Colon (tissue), 2 donors: ENCODE measurements around the gene PLD2.
"Not testable (repeated sequence)": the region's sequence is repeated elsewhere in the genome, so short reads cannot be mapped to it uniquely, and the experiment has no call there.

ENCODE experiments used
- FAIRE-seq: peaks from 2 replicates; lab custom pipeline; 2012; peaks lifted over from hg19 to GRCh38; lab: Jason Lieb, UNC
- donor health status: control.
- donor health status: control.

Gene PLD2

DNA sequence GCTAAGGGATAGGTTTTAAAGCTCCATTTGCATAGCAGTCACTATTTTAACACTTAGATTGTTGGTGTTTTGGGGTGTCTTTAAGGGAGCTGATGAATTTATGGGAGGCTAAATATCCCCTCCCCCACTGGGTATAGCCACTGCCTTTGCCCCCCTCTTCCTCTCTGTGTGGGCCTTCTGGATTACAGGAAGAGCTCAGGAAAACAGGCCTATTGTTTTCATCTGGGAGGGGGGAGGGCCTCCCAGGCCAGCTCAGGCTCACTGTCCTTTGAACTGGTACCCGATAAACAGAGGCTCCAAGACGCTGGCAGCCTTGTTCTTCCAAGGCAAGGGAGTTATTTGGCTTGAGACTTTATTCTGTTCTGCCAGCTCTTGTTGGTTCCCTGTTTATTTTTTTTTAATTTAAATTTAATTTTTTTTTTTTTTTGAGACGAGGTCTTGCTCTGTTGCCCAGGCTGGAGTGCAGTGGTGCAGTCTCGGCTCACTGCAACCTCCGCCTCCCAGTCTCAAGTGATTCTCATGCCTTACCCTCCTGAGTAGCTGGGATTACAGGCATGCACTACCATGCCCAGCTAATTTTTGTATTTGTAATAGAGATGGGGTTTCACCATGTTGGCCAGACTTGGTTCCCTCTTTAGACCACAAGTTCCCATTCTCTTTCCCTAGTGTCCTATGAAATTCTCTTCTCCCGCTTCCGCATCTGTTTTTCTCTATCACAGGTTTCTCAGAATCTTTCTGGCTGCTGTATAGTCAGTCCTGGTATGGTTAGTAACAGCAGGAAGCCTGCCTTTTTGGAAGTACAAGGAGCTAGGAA lies 51.3 kb downstream of the PLD2 start:
- no peak for FAIRE-seq

DNA sequence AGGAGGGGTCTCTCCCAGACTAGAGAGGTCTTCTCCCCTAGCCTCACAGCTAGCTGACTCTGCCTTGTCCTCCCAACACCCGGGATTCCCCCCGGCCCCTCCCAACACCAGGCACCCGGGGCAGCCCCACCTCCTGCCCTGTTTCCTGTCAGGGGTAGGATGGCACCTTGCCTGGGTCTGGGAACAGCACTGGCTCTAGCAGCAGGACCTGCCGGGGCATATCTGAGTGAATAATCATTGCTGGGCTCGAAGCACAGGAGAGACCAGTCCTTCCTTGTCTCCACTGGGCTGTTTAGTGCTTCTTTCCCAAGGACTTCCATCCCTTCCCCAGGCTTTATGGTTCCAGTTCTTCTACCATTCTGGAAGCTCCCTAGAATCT lies 51.9 kb downstream of the PLD2 start:
- no peak for FAIRE-seq

DNA sequence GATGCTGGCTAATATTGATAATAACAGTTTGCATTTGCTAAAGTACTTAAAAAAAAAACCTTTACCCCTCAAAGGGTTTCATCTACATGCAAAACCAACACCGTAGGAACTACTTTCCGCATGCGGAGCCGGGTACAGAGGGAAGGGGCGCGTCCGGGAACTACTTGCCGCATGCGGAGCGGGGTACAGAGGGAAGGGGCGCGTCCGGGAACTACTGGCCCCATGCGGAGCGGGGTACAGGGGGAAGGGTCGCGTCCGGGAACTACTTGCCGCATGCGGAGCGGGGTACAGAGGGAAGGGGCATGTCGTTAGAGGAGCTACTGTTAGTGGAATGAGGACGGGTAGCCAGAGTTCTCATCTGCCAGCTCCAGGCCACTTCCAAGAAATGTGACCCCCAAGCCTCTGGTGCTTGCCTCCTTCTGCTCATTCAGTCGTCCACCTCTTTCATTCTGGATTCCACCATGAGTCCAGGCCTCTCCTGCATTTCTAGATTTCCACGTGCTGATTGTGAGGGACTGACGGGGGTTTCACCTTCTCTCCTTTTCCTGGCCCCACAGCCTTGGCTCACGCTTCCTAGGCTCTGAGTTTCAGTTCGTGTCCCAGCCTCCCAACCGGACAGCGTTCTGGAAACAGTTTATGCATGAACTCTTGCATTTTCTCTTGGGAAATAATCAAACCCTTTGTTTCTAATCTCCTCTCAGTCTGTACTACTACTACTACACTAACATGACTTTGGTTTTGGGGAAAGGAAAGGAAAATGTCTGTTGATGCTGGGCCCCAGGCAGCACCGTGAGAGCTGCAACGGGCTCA lies 53.1 kb downstream of the PLD2 start:
- no peak for FAIRE-seq

DNA sequence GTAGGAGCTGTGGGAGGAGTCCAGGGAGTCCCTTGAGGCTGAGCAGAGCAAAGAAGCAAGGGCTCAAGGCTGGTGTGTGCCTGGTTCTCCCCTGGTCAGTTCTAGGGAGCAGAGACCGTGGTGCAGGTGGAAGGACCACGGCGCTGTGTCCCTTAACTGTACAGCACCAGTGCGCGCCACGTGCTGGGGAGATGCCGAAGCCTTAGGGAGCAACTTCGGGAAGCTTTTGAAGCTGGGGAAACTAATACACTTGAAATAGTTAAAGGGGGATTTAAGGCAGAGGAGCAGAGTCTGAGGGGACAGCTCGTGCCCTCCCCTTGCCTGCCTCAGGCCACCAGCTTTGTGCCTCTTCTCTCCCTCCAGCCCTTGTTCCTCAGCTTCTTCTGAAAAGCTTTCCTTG lies 53.7 kb downstream of the PLD2 start:
- FAIRE-seq = no peak

DNA sequence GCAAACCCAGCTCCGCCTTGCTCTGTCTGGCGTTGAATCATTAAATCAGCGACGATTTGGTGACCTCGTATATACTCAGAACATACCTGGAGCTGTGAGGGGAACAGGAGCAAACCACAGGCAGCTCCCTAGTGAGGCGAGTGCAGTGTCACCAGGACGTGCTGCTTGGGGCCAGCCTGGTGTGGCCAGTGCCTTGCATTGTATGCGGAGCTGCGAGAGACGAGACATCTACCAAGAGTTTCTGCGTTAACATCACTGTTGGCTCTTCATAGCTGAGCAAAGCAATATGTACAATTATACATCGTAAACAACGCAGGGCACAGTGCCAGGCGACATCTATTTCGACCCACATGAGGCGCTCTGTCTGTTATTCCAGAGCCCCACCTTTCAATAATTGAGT lies 54.1 kb downstream of the PLD2 start:
- no peak for FAIRE-seq

DNA sequence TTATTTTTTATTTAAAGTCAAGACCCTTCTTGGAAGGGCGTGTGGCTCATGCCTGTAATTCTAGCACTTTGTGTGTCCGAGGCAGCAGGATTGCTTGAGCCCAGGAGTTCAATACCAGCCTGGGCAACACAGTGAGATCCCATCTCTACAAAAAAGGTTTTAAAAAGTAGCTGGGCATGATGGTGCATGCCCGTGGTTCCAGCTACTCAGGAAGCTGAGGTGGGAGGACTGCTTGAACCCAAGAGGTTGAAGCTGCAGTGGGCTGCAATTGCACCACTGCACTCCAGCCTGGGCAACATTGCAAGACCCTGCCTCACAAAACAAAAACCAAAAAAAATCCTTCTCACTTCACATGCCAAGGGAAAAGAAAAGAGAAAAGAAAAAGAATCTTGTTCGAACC lies 55.8 kb downstream of the PLD2 start:
- FAIRE-seq = no peak

- no peak for FAIRE-seq
These were observed 56.4 kb downstream of the PLD2 start for GRCh38 chr17:4863321-4863720.

- not testable (repeated sequence) for FAIRE-seq
These were observed 60.6 kb downstream of the PLD2 start for GRCh38 chr17:4867535-4867934.

- FAIRE-seq = not testable (repeated sequence)
These were observed 62.4 kb downstream of the PLD2 start for GRCh38 chr17:4869058-4869998.

DNA sequence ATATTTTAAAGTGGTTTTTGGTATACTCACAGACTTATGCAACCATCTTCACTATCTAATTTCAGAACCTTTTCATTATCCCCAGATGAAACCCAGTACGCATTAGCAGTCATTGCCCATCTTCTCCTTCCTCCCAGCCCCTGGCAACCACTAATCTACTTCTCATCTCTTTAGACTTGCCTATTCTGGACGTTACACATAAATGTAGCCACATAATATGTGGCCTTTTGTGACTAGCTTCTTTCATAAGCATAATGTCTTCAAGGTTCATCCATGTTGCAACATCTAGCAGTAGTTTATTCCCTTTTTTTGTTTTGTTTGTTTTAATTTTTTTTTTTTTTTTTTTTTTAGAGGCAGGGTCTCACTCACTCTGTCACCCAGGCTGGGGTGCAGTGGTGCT lies 63.9 kb downstream of the PLD2 start:
- FAIRE-seq = no peak

GRCh38 chr17:4872786-4873185 lies 65.8 kb downstream of the PLD2 start:
- no peak for FAIRE-seq
